ENCODE measurements around the gene ARHGEF16. TPM values are rescaled to one million over a fixed set of nuclear protein-coding genes. Genes with fewer than 3 reads are reported as not detected.

The ARHGEF16 gene
- total RNA-seq, 2 experiments from 2014 or later = 0.11 to 0.22 TPM

GRCh38 chr1:3405974-3406867, 48.2 kb upstream of the ARHGEF16 start:
- no peaks in the 10 kb centered on the region for H3K27me3 ChIP-seq (ENCODE audit: control insufficient read depth in 1 of 2, insufficient read depth in 2 of 2, low read length in 2 of 2)
- Mint-ChIP-seq H3K27me3 (no peaks in the 10 kb centered on the region), H3K27ac (no peak overlapping the region), H3K9me3 (no peaks in the 10 kb centered on the region), H3K4me1 (ENCODE audit: low read depth) (no peaks in the 10 kb centered on the region), H3K36me3 (ENCODE audit: low read depth) (no peaks in the 10 kb centered on the region), H3K4me3 (no peak overlapping the region)
- no peak for TF ChIP-seq CTCF (IDR thresholded peaks at IDR 0.05)
- H3K9me3 ChIP-seq (ENCODE audit: control insufficient read depth in 1 of 2, insufficient read depth in 1 of 2, low read length in 2 of 2) = peaks cover 0 to 14% of the 10 kb centered on the region in 2 experiments
- DNase-seq = no peak
- no peak for ATAC-seq (ENCODE audit: poor library complexity)
- no peak overlapping the region for H3K27ac ChIP-seq (ENCODE audit: low read depth in 1 of 2, low read length in 2 of 2)
- ChIA-PET CTCF (no interaction called here), POLR2A (no interaction called here)
- H3K36me3 ChIP-seq (ENCODE audit: insufficient read depth, low read length) = no peaks in the 10 kb centered on the region
- intact Hi-C loops (cut with DNase I, micrococcal nuclease) = no loop called here
- H3K4me1 ChIP-seq (ENCODE audit: insufficient read depth, low read length) = no peaks in the 10 kb centered on the region
- H3K4me3 ChIP-seq (ENCODE audit: low read length) = no peak overlapping the region

DNA sequence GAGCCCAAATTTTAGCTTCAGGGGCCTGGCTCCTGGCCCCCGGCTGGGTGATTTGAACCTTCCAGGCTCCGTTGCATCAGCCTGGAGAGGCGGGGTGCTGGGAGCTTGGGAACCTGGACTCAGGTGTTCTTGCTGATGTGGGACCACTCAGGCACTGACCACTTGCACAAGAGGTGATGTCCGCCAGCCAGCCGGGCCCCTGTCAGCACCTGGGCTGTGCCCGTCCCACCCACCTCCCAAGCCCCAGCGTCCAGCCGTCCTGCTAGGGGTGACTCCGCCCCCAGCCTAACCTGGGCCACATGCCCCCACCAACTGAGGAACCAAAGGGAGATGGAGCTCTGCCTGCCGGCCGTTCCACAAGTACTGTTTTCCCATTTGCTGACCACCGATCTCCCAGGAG, 47.4 kb upstream of the ARHGEF16 start:
- Mint-ChIP-seq H3K4me3 (no peak overlapping the region), H3K27ac (no peak overlapping the region), H3K36me3 (ENCODE audit: low read depth) (no peaks in the 10 kb centered on the region), H3K9me3 (no peaks in the 10 kb centered on the region), H3K27me3 (no peaks in the 10 kb centered on the region), H3K4me1 (ENCODE audit: low read depth) (no peaks in the 10 kb centered on the region)
- Histone ChIP-seq H3K27ac (ENCODE audit: low read depth in 1 of 2, low read length in 2 of 2) (no peak overlapping the region), H3K27me3 (ENCODE audit: control insufficient read depth in 1 of 2, insufficient read depth in 2 of 2, low read length in 2 of 2) (no peaks in the 10 kb centered on the region), H3K36me3 (ENCODE audit: insufficient read depth, low read length) (no peaks in the 10 kb centered on the region), H3K4me3 (ENCODE audit: low read length) (no peak overlapping the region), H3K9me3 (ENCODE audit: control insufficient read depth in 1 of 2, insufficient read depth in 1 of 2, low read length in 2 of 2) (peaks cover 0 to 14% of the 10 kb centered on the region in 2 experiments), H3K4me1 (ENCODE audit: insufficient read depth, low read length) (no peaks in the 10 kb centered on the region)
- no peak for TF ChIP-seq CTCF (IDR thresholded peaks at IDR 0.05)
- ATAC-seq (ENCODE audit: poor library complexity) (no peak), DNase-seq (no peak)
- ChIA-PET CTCF (no interaction called here), POLR2A (no interaction called here)
- intact Hi-C loops (cut with DNase I, micrococcal nuclease) = no loop called here

DNA sequence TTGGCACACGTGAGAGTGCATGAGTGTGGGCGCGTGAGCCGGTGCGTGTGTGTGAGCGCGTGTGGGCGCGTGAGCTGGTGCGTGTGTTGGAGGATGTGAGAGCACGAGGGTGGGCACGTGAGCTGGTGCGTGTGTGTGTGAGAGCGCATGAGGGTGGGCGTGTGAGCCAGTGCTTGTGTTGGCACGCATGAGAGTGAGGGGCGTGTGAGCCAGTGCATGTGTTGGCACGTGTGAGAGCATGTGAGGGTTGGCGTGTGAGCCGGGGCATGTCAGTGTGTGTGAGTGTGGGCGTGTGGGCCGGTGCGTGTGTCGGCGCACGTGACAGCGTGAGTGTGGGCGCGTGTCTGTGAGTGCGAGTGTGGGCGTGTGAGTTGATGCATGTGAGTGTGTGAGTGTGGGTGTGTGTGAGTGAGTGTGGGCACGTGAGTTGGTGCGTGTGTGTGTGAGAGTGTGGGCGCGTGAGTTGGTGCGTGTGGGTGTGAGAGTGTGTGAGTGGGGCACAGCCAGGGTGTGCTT, 45.7 kb upstream of the ARHGEF16 start:
- no peak overlapping the region for H3K27ac Mint-ChIP-seq
- no peaks in the 10 kb centered on the region for H3K27me3 ChIP-seq (ENCODE audit: control insufficient read depth in 1 of 2, insufficient read depth in 2 of 2, low read length in 2 of 2)
- no peak overlapping the region for H3K27ac ChIP-seq (ENCODE audit: low read depth in 1 of 2, low read length in 2 of 2)
- no peak overlapping the region for H3K4me3 ChIP-seq (ENCODE audit: low read length)
- H3K9me3 ChIP-seq (ENCODE audit: control insufficient read depth in 1 of 2, insufficient read depth in 1 of 2, low read length in 2 of 2) = peaks cover 0 to 15% of the 10 kb centered on the region in 2 experiments
- H3K9me3 Mint-ChIP-seq = no peaks in the 10 kb centered on the region
- H3K36me3 Mint-ChIP-seq (ENCODE audit: low read depth) = no peaks in the 10 kb centered on the region
- H3K4me1 ChIP-seq (ENCODE audit: insufficient read depth, low read length) = no peaks in the 10 kb centered on the region
- H3K4me1 Mint-ChIP-seq (ENCODE audit: low read depth) = no peaks in the 10 kb centered on the region
- ChIA-PET POLR2A (no interaction called here), CTCF (no interaction called here)
- no peak for ATAC-seq (ENCODE audit: poor library complexity)
- H3K36me3 ChIP-seq (ENCODE audit: insufficient read depth, low read length) = no peaks in the 10 kb centered on the region
- no peak for TF ChIP-seq CTCF (IDR thresholded peaks at IDR 0.05)
- intact Hi-C loops (cut with DNase I, micrococcal nuclease) = no loop called here
- DNase-seq = no peak
- no peak overlapping the region for H3K4me3 Mint-ChIP-seq
- no peaks in the 10 kb centered on the region for H3K27me3 Mint-ChIP-seq

Measured in CD4-positive, alpha-beta T cell (primary cell).